Dermis blood vessel endothelial cell (primary cell): ENCODE measurements around the gene PDE4B. TPM values are rescaled to one million over a fixed set of nuclear protein-coding genes. Genes with fewer than 3 reads are reported as not detected.
"Not testable (repeated sequence)": the region's sequence is repeated elsewhere in the genome, so short reads cannot be mapped to it uniquely, and the experiment has no call there.

Source experiments
- DNase-seq: peaks from one replicate; pipeline ENCODE4 v3.0.0; 2010
- total RNA-seq: library from RNA; depleted of rRNA; stranded (reverse); fragments of >200 nt; gene quantifications from 2 replicates; pipeline ENCODE4 v1.2.3, GENCODE V29; 2014

The PDE4B gene
- total RNA-seq, 1 donor from 2014 or later, result 156 TPM

DNA sequence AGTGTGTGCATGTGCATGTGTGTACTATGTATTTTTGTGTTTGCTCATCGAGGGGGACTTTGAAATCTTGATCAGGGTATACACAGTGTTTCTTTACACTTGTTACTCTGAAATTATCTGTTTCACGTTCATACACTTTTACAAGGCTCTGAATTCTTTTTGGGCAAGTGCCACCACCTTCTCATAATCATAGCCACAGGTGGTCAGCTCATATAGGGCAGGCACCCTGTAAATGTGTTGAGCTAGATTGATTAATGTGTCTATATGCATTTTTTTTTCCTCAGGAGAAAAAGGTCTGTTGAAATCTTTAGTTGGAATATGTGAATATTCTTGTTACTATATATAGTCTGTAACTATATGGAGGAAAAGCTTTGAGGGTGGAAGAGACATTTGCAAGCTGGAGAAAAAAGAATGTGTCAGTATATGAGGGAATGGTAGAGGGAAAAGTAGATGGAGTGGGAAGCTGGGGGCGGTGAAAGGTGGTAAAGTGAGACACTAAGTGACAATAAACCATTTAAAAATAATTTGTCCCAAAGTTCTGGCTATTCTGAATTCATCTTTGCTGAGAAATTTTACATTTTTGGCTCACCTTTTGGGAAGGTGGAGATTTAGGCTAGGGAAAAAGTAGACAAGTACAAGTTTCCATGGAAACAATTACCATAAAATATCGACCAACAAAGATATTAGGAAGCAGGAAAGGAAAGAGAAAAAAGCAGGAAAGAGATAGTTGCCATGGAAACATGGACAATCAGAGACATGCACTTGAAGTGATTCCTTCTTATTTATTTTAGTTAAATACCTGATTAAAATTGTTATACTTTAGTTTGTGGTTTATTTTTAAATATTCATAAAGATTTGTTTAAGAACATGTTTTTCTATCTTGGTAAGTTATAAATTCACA is 277.5 kb downstream of the PDE4B start:
- DNase-seq, result peak; percentile 30

DNA sequence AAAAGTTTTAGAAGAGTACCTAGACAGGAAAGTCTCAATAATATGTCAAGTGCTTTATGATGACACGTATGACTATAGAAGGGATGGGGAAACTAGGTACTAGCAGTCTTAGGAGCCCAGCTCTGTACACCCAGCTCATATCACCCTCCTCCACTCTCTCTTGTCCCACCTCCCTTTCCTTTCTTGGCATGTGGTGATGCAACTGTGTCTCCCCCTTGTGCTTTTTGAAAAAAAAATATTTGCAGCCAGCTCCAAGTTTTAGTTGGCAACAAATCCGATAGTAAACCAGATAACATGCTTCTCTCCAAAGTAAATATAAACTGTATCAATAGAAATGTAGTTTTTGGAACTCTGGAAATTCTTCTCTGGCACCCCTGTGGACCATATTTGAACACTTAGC is 280.7 kb downstream of the PDE4B start:
- DNase-seq, result no peak

DNA sequence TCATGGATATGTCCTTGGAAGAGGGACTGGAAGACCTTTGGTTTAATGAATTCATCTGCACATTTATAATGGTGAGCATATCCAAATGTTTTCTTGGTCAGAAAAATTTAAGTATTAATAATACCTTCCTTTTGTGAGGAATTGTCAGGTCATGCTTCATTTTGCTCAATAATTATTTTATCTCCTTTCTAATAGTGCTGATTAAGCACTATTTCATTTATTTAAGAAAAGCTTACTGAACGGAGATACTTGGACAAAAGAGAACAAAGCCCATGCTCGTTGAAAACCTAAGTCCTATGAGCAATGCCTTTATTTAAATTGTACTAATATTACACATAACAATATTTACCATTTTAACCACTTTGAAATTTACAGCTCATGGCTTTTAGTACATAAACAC is 281.5 kb downstream of the PDE4B start:
- DNase-seq, result no peak

GRCh38 chr1:66078412-66078811 is 285.7 kb downstream of the PDE4B start:
- DNase-seq, result no peak

DNA sequence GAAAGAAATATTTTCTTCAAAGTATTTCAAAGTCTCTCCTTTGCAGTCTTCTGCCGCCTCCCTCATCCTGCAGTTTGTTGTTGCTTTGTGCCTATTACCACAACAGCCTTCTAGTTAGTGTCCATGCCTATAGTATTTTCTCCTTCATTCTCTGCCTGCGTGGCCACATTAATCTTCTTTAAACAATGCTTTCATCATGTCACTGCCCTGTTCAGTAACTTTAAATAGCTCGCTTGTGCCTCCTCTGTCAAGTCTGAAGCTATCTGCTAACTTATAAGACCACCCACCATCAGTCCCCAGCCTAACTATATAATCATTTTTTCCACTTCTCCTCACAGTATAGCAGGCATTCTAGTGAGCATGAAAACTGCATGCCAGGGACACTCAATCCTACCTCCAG is 290.3 kb downstream of the PDE4B start:
- DNase-seq, result no peak

DNA sequence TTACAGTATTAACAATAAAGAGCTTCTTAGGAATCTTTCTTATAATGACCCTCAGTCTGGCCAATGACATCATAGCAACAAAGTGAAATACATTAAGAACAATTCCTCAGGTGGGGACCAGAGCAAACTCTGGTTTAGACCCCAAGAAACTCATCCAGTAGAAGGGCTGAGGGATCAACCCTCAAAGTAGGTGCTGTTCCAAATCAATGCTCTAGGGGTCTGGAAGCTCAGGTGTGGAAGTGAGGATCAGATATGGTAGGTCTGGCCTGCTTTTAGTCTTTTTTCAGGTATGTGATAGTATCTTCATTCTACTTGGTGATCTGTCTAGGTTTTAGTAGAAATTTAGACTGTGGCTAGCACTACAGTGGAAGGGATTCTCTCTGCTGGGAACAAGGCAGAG is 291.7 kb downstream of the PDE4B start:
- DNase-seq, result no peak

- no peak for DNase-seq
Observed at GRCh38 chr1:66085600-66085999, 292.9 kb downstream of the PDE4B start.

GRCh38 chr1:66088787-66089186 is 296.1 kb downstream of the PDE4B start:
- DNase-seq, result no peak

DNA sequence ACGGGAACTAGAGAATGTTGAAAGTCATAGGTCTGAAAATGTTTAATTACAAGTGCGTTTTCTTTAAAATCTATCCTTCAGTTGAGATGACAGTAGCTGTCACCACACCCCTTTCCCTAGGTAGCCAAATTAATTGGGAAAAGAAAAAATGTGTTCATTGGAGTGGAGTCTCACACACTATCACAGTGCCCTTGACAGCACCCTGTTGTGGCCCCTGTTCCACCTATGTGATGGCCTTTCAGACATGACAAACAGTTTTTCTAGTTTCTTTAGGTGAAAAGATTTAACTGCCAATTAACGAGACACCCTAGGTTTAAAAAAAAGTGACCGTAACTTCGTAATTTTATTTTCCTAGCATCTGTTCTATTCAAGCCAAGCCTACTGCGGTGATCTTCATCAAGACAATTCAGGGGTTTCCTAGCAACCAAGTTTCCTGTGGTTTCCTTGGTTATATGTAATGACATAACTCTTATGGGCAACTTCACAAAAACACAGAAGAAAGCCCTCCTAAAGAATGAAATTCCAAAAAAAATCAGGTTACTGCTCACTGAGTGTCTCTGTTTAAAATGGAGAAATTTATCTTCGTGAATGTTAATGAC is 298.3 kb downstream of the PDE4B start:
- peak; percentile 1 for DNase-seq

GRCh38 chr1:66095190-66095589 is 302.5 kb downstream of the PDE4B start:
- DNase-seq, result no peak

GRCh38 chr1:66100959-66101358 is 308.3 kb downstream of the PDE4B start:
- not testable (repeated sequence) for DNase-seq

- DNase-seq, result not testable (repeated sequence)
Observed at GRCh38 chr1:66104076-66104475, 311.4 kb downstream of the PDE4B start.

DNA sequence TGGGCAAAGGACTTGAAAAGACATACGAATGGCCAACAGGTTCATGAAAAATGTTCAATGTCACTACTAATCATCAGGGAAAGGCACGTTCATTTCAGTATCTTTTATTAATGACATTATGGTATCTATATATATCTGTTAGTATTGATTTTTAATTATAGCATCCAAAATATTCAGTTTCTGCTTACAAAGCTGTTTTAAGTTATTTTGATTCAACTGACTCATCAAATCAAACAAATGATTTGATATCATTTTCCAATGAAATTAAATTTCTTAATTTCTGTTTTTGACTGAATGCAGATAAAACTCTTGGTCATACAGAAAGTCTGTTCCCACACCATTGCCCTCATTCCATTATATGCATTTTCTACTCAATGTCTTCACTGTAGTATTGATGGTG is 315.9 kb downstream of the PDE4B start:
- no peak for DNase-seq

GRCh38 chr1:66112744-66113400 is 320.2 kb downstream of the PDE4B start:
- no peak for DNase-seq

DNA sequence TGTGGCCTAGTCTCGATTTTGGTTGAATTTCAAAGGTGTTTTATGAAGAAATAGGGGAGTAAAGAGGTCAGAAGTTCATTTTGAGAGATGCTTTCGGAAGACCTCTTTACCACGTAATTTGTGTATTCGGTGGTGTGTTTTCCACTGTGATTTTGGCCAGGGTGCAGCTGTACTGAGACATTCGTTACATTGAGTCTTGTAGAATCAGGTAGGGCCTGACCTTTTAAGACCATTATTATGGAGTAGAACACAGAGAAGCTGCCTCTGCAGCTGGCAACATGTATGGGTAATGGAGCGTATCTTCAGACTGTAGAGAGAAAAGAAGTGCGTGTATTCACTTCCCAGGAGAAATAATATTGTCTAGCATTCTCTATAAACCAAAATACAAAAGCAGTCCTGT is 326.5 kb downstream of the PDE4B start:
- no peak for DNase-seq

DNA sequence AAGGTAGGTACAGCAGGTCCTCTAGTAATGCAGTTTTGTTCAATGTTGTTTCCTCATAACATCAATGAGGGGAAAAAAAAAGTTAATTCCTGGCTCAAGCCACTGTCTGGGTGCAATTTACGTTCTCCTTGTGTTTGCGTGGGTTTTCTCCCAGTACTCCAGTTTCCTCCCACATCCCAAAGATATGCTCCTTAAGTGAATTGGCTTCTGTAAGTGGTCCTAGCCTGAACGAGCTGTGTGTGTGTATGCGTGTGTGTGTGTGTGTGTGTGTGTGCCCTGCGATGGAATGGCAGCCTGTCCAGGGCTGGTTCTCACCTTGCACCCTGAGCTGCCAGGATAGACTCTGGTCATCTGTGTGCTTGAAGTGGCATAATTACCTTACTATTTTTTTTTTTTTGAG is 332.0 kb downstream of the PDE4B start:
- DNase-seq, result no peak

DNA sequence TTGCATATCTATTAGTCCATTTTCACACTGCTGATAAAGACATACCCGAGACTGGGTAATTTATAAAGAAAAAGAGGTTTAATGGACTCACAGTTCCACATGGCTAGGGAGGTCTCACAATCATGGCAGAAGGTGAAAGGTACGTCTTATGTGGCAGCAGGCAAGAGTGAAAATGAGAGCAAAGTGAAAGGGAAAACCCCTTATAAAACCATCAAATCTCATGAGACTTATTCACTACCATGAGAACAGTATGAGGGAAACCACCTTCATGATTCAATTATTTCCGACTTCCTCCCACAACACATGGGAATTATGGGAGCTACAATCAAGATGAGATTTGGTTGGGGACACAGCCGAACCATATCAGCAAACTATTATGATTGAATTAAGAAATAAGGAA is 335.9 kb downstream of the PDE4B start:
- DNase-seq, result not testable (repeated sequence)

DNA sequence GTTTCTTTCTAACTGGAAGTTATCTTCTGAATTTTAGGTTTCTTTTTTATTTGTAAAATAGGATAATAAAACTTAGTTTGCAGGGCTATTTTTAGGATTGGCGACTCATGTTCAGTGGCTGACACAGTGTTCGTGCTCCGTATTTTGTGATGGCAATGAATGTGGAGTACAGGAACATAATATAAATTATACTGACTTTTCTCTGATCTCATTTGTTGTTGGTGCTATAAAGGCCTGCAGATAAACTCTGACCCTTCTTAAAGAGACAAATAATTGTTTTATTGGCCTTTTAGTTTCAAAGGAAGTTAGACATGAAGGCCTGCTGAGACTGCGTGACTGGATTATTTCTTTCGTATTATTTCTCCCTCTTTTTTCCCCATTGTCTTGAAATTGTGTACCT is 339.6 kb downstream of the PDE4B start:
- no peak for DNase-seq

DNA sequence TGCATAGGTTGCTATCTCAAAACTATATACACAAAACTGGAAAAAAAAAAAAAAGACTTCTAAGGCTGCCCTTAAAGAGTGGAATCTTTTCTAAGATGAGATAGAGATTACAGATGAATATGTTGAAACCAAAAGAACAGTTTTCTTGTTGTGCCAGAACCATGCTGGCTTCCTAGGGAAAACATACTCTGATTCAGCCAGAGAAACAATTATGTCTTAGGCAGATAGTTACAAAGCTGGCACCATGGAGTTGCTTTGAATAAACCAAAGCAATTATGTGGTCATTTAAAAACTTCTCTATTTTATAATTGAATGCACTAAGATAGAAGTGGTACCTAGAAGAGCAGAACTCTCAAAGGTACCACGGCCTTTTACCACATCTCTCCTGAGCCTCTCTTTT is 341.3 kb downstream of the PDE4B start:
- no peak for DNase-seq

DNA sequence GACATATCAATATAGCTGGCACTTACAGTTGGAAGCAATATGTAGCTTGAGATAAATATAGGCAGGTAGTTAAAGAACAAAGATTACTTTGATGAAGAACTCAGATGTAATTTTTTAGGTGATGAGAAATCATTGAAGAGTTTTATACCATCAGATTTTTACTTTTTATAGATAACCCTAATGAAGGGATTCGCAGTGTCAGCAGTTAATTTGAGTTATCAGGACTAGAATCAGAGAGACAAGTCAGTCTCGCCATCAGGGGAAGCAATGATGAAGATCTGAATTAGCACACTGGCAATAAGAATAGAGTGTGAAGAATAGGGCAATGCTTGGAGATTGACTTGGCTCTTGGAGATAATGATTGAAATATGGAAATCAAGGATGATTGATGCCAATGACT is 342.5 kb downstream of the PDE4B start:
- no peak for DNase-seq

DNA sequence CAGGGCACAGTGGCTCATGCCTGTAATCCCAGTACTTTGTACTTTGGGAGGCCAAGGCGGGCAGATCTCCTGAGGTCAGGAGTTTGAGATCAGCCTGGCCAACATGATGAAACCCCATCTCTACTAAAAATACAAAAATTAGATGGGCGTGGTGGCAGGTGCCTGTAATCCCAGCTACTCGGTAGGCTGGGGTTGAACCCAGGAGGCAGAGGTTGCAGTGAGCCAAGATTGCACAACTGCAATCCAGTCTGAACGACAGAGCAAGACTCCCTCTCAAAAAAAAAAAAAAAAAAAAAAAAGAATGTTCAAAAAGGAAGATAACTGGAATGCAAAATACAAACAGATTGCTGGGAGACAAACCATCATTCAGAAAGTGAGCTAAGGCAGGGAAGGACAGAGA is 343.7 kb downstream of the PDE4B start:
- DNase-seq, result not testable (repeated sequence)

GRCh38 chr1:66137235-66137634 is 344.5 kb downstream of the PDE4B start:
- DNase-seq, result no peak

GRCh38 chr1:66138613-66139012 is 345.9 kb downstream of the PDE4B start:
- no peak for DNase-seq

DNA sequence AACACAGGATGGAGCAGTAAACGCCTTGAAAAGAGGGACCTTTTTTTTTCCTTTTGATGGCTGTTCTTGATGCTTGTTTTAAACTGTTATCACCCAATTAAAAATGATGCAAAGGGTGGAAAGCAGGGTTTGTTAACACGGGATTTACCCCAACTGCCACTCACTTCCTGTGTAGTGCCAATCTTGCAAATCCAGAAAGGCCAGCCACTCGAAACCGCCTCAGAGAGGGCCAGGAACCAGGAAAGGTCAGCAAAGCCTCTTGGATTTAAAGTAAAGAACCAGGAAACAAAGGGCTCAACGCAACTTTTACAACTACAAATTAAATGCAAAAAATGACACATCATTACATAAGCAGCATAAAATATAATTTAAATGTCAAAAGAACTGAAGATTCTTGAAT is 347.4 kb downstream of the PDE4B start:
- DNase-seq, result no peak
